Colonic mucosa (tissue), 4 donors: ENCODE measurements around the gene CD101. TPM values are rescaled to one million over a fixed set of nuclear protein-coding genes. Genes with fewer than 3 reads are reported as not detected.
A peak's percentile ranks its signal among the peaks of the same experiment; 100 is the strongest.

Experiments used
- DNase-seq: peaks from one replicate; pipeline ENCODE4 v3.0.0-alpha.2; 2020
- H3K27ac ChIP-seq: fragments of 200-600 bp; one replicate; pipeline ENCODE4 v1.8.0; 2021
- H3K27me3 ChIP-seq: fragments of 200-600 bp; one replicate; pipeline ENCODE4 v1.8.0; 2021
- H3K36me3 ChIP-seq: fragments of 200-600 bp; one replicate; pipeline ENCODE4 v1.8.0; 2021
- H3K4me1 ChIP-seq: fragments of 200-600 bp; one replicate; pipeline ENCODE4 v1.8.0; 2021; ENCODE audit warnings: mild to moderate bottlenecking
- H3K4me3 ChIP-seq: fragments of 200-600 bp; one replicate; pipeline ENCODE4 v1.8.0; 2021
- H3K9ac ChIP-seq, 2 donors: one replicate each; pipeline ENCODE4 v1.7.0; 2013; ENCODE audit warnings: control low read depth in 2 of 2, low read depth in 2 of 2, low read length in 2 of 2
- H3K9me3 ChIP-seq: fragments of 200-600 bp; one replicate; pipeline ENCODE4 v1.8.0; 2021
- intact Hi-C: fragments of 100-400 bp; cut with DNase I; formaldehyde crosslinking; loops from one replicate; pipeline ENCODE4 v1.14.1; 2022
- total RNA-seq, 2 donors: library from RNA; stranded (reverse); fragmentation: NEBNext Ultra II Directional in 1 of 2; extraction: Animal tissue kit (Norgen Biotek cat#: 25700) in 1 of 2; gene quantifications; one replicate each; pipeline ENCODE4 v1.2.1, GENCODE V29; 2021
- TF ChIP-seq, protein P1 (sequence below): fragments of 200-600 bp; IDR thresholded peaks from one replicate; pipeline ENCODE4 v1.8.0; 2022; ENCODE audit warnings: antibody characterized with exemption, mild to moderate bottlenecking
- donor health status: healthy.
- donor health status: DM: no; HTN: no; CAD: no.
- donor health status: DM: no; HTN: no; CAD: no.

CD101 gene, protein sequence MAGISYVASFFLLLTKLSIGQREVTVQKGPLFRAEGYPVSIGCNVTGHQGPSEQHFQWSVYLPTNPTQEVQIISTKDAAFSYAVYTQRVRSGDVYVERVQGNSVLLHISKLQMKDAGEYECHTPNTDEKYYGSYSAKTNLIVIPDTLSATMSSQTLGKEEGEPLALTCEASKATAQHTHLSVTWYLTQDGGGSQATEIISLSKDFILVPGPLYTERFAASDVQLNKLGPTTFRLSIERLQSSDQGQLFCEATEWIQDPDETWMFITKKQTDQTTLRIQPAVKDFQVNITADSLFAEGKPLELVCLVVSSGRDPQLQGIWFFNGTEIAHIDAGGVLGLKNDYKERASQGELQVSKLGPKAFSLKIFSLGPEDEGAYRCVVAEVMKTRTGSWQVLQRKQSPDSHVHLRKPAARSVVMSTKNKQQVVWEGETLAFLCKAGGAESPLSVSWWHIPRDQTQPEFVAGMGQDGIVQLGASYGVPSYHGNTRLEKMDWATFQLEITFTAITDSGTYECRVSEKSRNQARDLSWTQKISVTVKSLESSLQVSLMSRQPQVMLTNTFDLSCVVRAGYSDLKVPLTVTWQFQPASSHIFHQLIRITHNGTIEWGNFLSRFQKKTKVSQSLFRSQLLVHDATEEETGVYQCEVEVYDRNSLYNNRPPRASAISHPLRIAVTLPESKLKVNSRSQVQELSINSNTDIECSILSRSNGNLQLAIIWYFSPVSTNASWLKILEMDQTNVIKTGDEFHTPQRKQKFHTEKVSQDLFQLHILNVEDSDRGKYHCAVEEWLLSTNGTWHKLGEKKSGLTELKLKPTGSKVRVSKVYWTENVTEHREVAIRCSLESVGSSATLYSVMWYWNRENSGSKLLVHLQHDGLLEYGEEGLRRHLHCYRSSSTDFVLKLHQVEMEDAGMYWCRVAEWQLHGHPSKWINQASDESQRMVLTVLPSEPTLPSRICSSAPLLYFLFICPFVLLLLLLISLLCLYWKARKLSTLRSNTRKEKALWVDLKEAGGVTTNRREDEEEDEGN
- total RNA-seq: 1 to 10 TPM; 1.8 to 1.9 TPM

DNA sequence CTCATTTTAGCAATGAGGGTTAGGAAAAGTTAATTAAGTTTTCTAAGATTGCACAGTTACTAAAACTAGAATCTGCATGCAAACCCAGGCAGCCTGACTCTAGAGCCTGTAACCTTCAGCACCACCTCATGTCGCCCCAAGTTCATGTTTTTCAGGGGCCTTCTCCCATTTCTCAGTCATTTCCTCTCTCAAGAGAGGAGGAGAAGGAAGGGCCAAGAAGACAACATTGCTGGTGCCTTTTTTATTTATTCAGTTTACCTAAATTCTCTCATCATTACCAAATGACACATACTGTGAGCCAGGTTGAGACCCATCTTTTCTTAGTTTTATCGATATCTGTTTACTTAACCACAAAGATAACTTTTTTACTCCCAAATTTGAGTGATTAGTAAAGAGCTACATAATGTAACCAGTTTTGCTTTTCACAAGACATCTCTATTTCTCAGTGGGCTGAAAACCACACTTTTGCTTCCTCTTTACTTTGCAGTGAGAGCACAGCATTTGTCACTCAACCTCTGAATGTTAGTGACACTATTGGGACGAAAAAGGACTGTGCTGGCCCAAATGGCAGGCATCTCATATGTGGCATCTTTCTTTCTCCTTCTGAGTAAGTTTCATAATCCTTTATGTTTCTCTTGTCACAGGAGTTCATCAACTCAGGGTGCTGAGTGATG lies at the start of gene CD101:
Gene CD101, plus strand, starts transcription at position 507 of the 674 bp plus-strand sequence. Its CDS starts 58 bp downstream, at position 565.
- intact Hi-C loops: no loop called here
- no peaks in the 10 kb centered on the region for H3K36me3 ChIP-seq
- H3K9me3 ChIP-seq: no peaks in the 10 kb centered on the region
- TF ChIP-seq, protein P1, sequence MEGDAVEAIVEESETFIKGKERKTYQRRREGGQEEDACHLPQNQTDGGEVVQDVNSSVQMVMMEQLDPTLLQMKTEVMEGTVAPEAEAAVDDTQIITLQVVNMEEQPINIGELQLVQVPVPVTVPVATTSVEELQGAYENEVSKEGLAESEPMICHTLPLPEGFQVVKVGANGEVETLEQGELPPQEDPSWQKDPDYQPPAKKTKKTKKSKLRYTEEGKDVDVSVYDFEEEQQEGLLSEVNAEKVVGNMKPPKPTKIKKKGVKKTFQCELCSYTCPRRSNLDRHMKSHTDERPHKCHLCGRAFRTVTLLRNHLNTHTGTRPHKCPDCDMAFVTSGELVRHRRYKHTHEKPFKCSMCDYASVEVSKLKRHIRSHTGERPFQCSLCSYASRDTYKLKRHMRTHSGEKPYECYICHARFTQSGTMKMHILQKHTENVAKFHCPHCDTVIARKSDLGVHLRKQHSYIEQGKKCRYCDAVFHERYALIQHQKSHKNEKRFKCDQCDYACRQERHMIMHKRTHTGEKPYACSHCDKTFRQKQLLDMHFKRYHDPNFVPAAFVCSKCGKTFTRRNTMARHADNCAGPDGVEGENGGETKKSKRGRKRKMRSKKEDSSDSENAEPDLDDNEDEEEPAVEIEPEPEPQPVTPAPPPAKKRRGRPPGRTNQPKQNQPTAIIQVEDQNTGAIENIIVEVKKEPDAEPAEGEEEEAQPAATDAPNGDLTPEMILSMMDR: no peak
- no peak within 1 kb of the TSS for H3K4me3 ChIP-seq
- no peaks in the 10 kb centered on the region for H3K4me1 ChIP-seq
- H3K9ac ChIP-seq: peak within 1 kb of the TSS in 1 of 2 donors; percentile 6
- H3K27ac ChIP-seq: peak within 1 kb of the TSS; percentile 19
- H3K27me3 ChIP-seq: no peaks in the 10 kb centered on the region
- DNase-seq: no peak

DNA sequence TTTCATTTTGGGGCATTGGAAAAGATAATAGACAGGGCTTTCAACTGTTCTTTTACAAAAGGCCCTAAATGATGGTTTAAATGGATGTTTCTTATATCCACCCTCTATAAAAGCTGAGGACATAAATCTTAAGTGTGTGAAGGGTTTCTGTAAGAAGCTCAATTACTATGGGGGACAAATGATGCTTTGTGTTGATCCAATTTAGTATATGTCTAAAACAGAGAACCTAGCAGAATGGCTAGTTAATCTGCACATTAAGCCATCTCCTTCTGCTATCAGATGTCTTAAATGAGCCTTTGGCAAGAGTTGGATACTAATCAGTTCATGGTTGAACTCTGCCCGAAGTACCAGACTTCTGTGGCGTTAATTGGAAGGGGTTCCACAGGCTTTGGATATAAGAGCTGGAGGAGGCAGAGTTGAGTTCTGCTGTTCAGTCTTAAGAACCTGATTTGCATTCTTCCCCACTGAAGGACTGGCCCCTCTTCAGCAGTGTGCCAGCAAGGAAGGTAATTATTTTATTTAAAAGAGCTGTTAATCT lies 48.8 kb upstream of the CD101 start:
- TF ChIP-seq, protein P1: no peak
- H3K4me1 ChIP-seq: no peaks in the 10 kb centered on the region
- H3K27ac ChIP-seq: no peak overlapping the region
- H3K4me3 ChIP-seq: no peak overlapping the region
- intact Hi-C loops: no loop called here
- no peaks in the 10 kb centered on the region for H3K9me3 ChIP-seq
- H3K27me3 ChIP-seq: no peaks in the 10 kb centered on the region
- no peak for DNase-seq
- H3K9ac ChIP-seq: no peak overlapping the region
- H3K36me3 ChIP-seq: no peaks in the 10 kb centered on the region

DNA sequence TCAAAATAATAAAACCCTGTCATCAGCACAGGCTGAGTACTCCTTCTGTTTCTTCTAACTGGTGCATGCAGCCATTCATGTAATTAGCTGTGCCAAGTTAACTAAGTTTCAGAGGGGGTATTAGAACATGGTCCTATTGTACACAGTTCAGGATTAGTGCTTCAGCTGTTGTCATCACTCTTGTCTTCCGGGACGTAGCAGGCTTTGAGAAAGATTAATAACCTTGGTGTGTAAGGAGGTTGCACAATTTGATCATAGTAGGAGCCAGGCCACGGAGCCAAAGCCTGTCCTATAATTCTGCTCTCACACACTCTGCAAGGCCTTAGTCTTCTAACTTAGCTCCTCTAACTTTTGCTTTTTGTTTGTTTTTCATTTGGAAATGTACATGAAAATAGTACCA lies 47.1 kb upstream of the CD101 start:
- Histone ChIP-seq H3K27me3 (no peaks in the 10 kb centered on the region), H3K4me3 (no peak overlapping the region), H3K9ac (no peak overlapping the region), H3K9me3 (no peaks in the 10 kb centered on the region), H3K36me3 (no peaks in the 10 kb centered on the region), H3K4me1 (no peaks in the 10 kb centered on the region), H3K27ac (no peak overlapping the region)
- intact Hi-C loops: no loop called here
- DNase-seq: no peak
- TF ChIP-seq, protein P1: no peak

DNA sequence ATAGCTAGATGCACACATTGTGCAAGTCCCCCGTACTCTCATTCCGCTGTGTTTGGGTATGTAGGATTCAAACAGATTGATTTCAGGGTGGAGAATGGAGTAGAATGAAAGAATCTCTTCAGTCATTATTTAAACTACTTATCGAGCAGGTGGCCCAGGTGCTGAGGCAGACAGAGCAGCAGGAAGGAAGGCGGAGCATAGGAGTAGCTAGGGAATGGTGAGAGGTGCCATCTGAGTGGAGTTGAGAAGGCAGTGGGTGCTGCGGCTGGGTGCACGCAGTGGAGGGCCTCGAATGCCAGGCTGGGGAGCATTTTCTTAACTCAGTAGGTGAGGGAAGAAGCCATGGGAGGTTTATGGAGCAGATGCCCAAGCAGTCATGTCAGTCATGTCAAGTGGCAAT lies 45.2 kb upstream of the CD101 start:
- no peaks in the 10 kb centered on the region for H3K9me3 ChIP-seq
- H3K4me3 ChIP-seq: no peak overlapping the region
- intact Hi-C loops: no loop called here
- no peak overlapping the region for H3K9ac ChIP-seq
- TF ChIP-seq, protein P1: no peak
- H3K27me3 ChIP-seq: no peaks in the 10 kb centered on the region
- no peak for DNase-seq
- H3K27ac ChIP-seq: no peak overlapping the region
- H3K4me1 ChIP-seq: no peaks in the 10 kb centered on the region
- H3K36me3 ChIP-seq: no peaks in the 10 kb centered on the region

DNA sequence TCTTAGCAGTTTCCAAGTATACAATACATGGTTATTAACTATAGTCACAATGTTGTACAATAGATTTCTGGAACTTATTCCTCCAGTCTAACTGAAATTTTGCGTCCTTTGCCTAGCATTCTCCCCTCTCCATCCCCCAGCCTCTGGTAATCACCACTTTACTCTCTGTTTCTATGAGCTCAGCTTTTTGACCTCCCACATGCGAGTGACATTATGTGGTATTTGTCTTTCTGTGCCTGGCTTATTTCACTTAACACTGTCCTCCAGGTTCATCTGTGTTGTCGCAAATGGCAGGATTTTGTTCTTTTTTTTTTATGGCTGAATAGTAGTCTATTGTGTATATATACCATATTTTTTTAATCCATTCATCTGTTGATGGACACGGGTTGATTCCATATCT lies 43.9 kb upstream of the CD101 start:
- no peak overlapping the region for H3K27ac ChIP-seq
- intact Hi-C loops: no loop called here

More for the DNA sequence above, 43.9 kb upstream of the CD101 start:
- no peaks in the 10 kb centered on the region for H3K36me3 ChIP-seq
- DNase-seq: no peak
- H3K27me3 ChIP-seq: no peaks in the 10 kb centered on the region
- no peak overlapping the region for H3K4me3 ChIP-seq
- TF ChIP-seq, protein P1: no peak
- H3K9me3 ChIP-seq: no peaks in the 10 kb centered on the region
- no peaks in the 10 kb centered on the region for H3K4me1 ChIP-seq
- H3K9ac ChIP-seq: no peak overlapping the region
